K562 (cell line): ENCODE data around the gene XAB2. TPM values are rescaled to one million over a fixed set of nuclear protein-coding genes. Genes with fewer than 3 reads are reported as not detected.
A peak's percentile ranks its signal among the peaks of the same experiment; 100 is the strongest.

Experiments
- CHAMP1 ChIP-seq: fragments of 450-650 bp; IDR thresholded peaks from 2 replicates; pipeline ENCODE4 v1.6.1; 2016; ENCODE audit warnings: mild to moderate bottlenecking
- CREM ChIP-seq: IDR thresholded peaks from 2 replicates; pipeline ENCODE4 v1.6.1; 2014; ENCODE audit warnings: antibody characterized with exemption, low read depth
- DLX4 ChIP-seq: fragments of 250-450 bp; sonication (Bioruptor Pico); IDR thresholded peaks from 2 replicates; pipeline ENCODE4 v1.6.1; 2021; ENCODE audit warnings: mild to moderate bottlenecking
- HCFC1 ChIP-seq: IDR thresholded peaks from 2 replicates; pipeline ENCODE4 v1.6.1; 2012; ENCODE audit warnings: low read depth, low read length, improper control_type of control experiment
- HINFP ChIP-seq: fragments of 450-650 bp; conservative IDR thresholded peaks from 2 replicates; pipeline ENCODE4 v1.6.1; 2016; ENCODE audit warnings: missing genetic modification characterization, low read depth, mild to moderate bottlenecking, control low read depth, missing compliant biosample characterization
- HLTF ChIP-seq: fragments of 450-650 bp; IDR thresholded peaks from 2 replicates; pipeline ENCODE4 v1.6.1; 2016
- HNRNPK ChIP-seq: fragments of 200-400 bp; formaldehyde crosslinking; IDR thresholded peaks from one replicate; pipeline ENCODE4 v1.6.1; 2018; ENCODE audit warnings: mild to moderate bottlenecking, low read depth, low read length; ENCODE audit not compliant: poor library complexity, severe bottlenecking
- MEF2D ChIP-seq: conservative IDR thresholded peaks from 2 replicates; pipeline ENCODE4 v1.6.1; 2016; ENCODE audit warnings: low read depth, missing genetic modification characterization, missing compliant biosample characterization
- MTF1 ChIP-seq: fragments of 250-450 bp; sonication (Bioruptor Pico); IDR thresholded peaks from 2 replicates; pipeline ENCODE4 v1.9.0; 2021; ENCODE audit warnings: moderate library complexity, mild to moderate bottlenecking, inconsistent platforms, borderline replicate concordance
- PCBP1 ChIP-seq: fragments of 200-400 bp; formaldehyde crosslinking; IDR thresholded peaks from 2 replicates; pipeline ENCODE4 v1.6.1; 2018; ENCODE audit warnings: mild to moderate bottlenecking, low read depth, low read length; ENCODE audit not compliant: poor library complexity, severe bottlenecking
- RB1 ChIP-seq: fragments of 450-650 bp; IDR thresholded peaks from 2 replicates; pipeline ENCODE4 v1.6.1; 2017; ENCODE audit warnings: low read depth, mild to moderate bottlenecking
- TAL1 ChIP-seq: fragments of 450-650 bp; IDR thresholded peaks from 2 replicates; pipeline ENCODE4 v1.6.1; 2016; ENCODE audit warnings: mild to moderate bottlenecking
- TCF15 ChIP-seq: fragments of 250-450 bp; sonication (Bioruptor Pico); IDR thresholded peaks from 2 replicates; pipeline ENCODE4 v1.8.0; 2022; ENCODE audit warnings: moderate library complexity, mild to moderate bottlenecking, inconsistent platforms
- TFE3 ChIP-seq: fragments of 450-650 bp; formaldehyde crosslinking; IDR thresholded peaks from 2 replicates; pipeline ENCODE4 v1.4.0; 2020; ENCODE audit warnings: mild to moderate bottlenecking, mixed read lengths
- TRIM24 ChIP-seq, 2 experiments: fragments of 450-650 bp; IDR thresholded peaks; 2 replicates each; pipeline ENCODE4 v1.6.1; 2016
- ZEB2 ChIP-seq: fragments of 450-650 bp; IDR thresholded peaks from 2 replicates; pipeline ENCODE4 v1.6.1; 2016
- ZNF280B ChIP-seq: fragments of 250-450 bp; sonication (Bioruptor Pico); IDR thresholded peaks from 2 replicates; pipeline ENCODE4 v1.5.1; 2021; ENCODE audit warnings: mild to moderate bottlenecking
- ZNF316 ChIP-seq: fragments of 450-650 bp; IDR thresholded peaks from 2 replicates; pipeline ENCODE4 v1.6.1; 2016
- ZNF511 ChIP-seq: sonication (generic); formaldehyde crosslinking; IDR thresholded peaks from 2 replicates; pipeline ENCODE4 v1.8.0; 2022; ENCODE audit warnings: mild to moderate bottlenecking, missing genetic modification reagents
- ZNF696 ChIP-seq: fragments of 250-450 bp; sonication (Bioruptor Pico); conservative IDR thresholded peaks from 2 replicates; pipeline ENCODE4 v1.4.0; 2020; ENCODE audit warnings: mild to moderate bottlenecking, moderate library complexity
- ZNF766 ChIP-seq: fragments of 200-800 bp; sonication (Bioruptor generic); conservative IDR thresholded peaks from 2 replicates; pipeline ENCODE4 v1.6.1; 2016; ENCODE audit warnings: missing genetic modification characterization, missing compliant biosample characterization
- polyA plus RNA-seq, 8 experiments: library from polyadenylated mRNA; depleted of rRNA in 4 of 8; stranded (reverse) in 5 of 8; unstranded in 3 of 8; fragments of >200 nt; fragmentation: Nextera tagmentation in 2 of 8; fragmentation: Illumina TruSeq in 1 of 8; extraction: Ambion mirVana in 2 of 8; extraction: Trizol in 1 of 8; gene quantifications; 2 replicates each; pipeline versions ENCODE4 v1.2.1 to v1.2.3, GENCODE V29; 2011 to 2014; ENCODE audit warnings: inconsistent platforms in 1 of 8, missing spikeins in 1 of 8
- total RNA-seq, 7 experiments: library from RNA; depleted of rRNA in 6 of 7; stranded (reverse); fragments of >200 nt in 6 of 7; fragmentation: Illumina TruSeq in 2 of 7; extraction: Trizol in 2 of 7; gene quantifications; 2 replicates each; pipeline versions ENCODE4 v1.2.1 to v1.2.3, GENCODE V29; 2011 to 2021; ENCODE audit warnings: low replicate concordance in 1 of 7

The XAB2 gene
- total and polyA plus RNA-seq, 9 of the 15 experiments (the other 6 are each of a cell fraction or from before 2014, with no cell fraction given): 0.21 to 58.3 (median 20.0) TPM

GRCh38 chr19:7652061-7652641, 22.8 kb upstream of the XAB2 start (continued):
- no peak for TF ChIP-seq PCBP1
- TF ChIP-seq HLTF: no peak
- peak; percentile 69 for TF ChIP-seq RB1
- TF ChIP-seq ZNF280B (CRISPR knock-in tag): no peak
- TF ChIP-seq CHAMP1: no peak
- TF ChIP-seq CREM: peak; percentile 83
- no peak for TF ChIP-seq MTF1 (CRISPR knock-in tag)
- peak in 1 of 2 experiments; percentile 59; a peak in 1 of 4 replicates for TF ChIP-seq TRIM24 (IDR thresholded peaks at IDR 0.05)
- TF ChIP-seq HINFP (tag): 0 out of 2 replicates have a peak, but pooled peaks have one; percentile 7
- TF ChIP-seq TAL1: no peak
- TF ChIP-seq ZEB2: 0 out of 2 replicates have a peak, but pooled peaks have one; percentile 40
- no peak for TF ChIP-seq TCF15 (CRISPR knock-in tag)
- TF ChIP-seq ZNF511 (CRISPR knock-in tag): peak; percentile 50; the same call in 1 of the 2 replicates
- TF ChIP-seq TFE3 (CRISPR knock-in tag): no peak
- TF ChIP-seq DLX4 (CRISPR knock-in tag): no peak
- TF ChIP-seq HNRNPK: no peak
- TF ChIP-seq ZNF696 (CRISPR knock-in tag): no peak
- TF ChIP-seq MEF2D (tag): peak; percentile 71; the same call in 1 of the 2 replicates
- TF ChIP-seq ZNF766 (CRISPR knock-in tag): peak; percentile 74; the same call in 1 of the 2 replicates
- no peak for TF ChIP-seq HCFC1
- no peak for TF ChIP-seq ZNF316
